ENCODE results near the gene SYNDIG1. TPM values are rescaled to one million over a fixed set of nuclear protein-coding genes. Genes with fewer than 3 reads are reported as not detected.

The SYNDIG1 gene
- total RNA-seq, 1 donor from 2014 or later = 0.19 TPM

GRCh38 chr20:24452016-24452415 lies 17.4 kb upstream of the SYNDIG1 start:
- TF ChIP-seq CTCF (IDR thresholded peaks at IDR 0.05; ENCODE audit: unreplicated experiment) = no peak
- DNase-seq (ENCODE audit: low spot score, unreplicated experiment) = no peak
- H3K27me3 Mint-ChIP-seq = peaks cover 46% of the 10 kb centered on the region
- H3K9me3 Mint-ChIP-seq (ENCODE audit: low read depth) = no peaks in the 10 kb centered on the region
- H3K27ac Mint-ChIP-seq = no peak overlapping the region
- peaks cover 12% of the 10 kb centered on the region for H3K4me1 Mint-ChIP-seq (ENCODE audit: low read depth)
- no peak overlapping the region for H3K4me3 Mint-ChIP-seq (ENCODE audit: low read depth)
- no peaks in the 10 kb centered on the region for H3K36me3 Mint-ChIP-seq (ENCODE audit: insufficient read depth)

- Mint-ChIP-seq H3K27me3 (peaks cover 48% of the 10 kb centered on the region), H3K9me3 (ENCODE audit: low read depth) (no peaks in the 10 kb centered on the region), H3K4me3 (ENCODE audit: low read depth) (no peak overlapping the region), H3K36me3 (ENCODE audit: insufficient read depth) (no peaks in the 10 kb centered on the region), H3K27ac (no peak overlapping the region), H3K4me1 (ENCODE audit: low read depth) (peaks cover 11% of the 10 kb centered on the region)
- no peak for TF ChIP-seq CTCF (IDR thresholded peaks at IDR 0.05; ENCODE audit: unreplicated experiment)
- no peak for DNase-seq (ENCODE audit: low spot score, unreplicated experiment)
Observed at GRCh38 chr20:24452498-24453127, 16.8 kb upstream of the SYNDIG1 start.

GRCh38 chr20:24453869-24454268 lies 15.6 kb upstream of the SYNDIG1 start:
- H3K4me1 Mint-ChIP-seq (ENCODE audit: low read depth) = peaks cover 5% of the 10 kb centered on the region
- H3K4me3 Mint-ChIP-seq (ENCODE audit: low read depth) = no peak overlapping the region
- H3K27me3 Mint-ChIP-seq = peaks cover 53% of the 10 kb centered on the region

GRCh38 chr20:24455081-24455480 lies 14.3 kb upstream of the SYNDIG1 start:
- Mint-ChIP-seq H3K27me3 (peaks cover 56% of the 10 kb centered on the region), H3K27ac (no peak overlapping the region), H3K36me3 (ENCODE audit: insufficient read depth) (no peaks in the 10 kb centered on the region), H3K4me3 (ENCODE audit: low read depth) (no peak overlapping the region), H3K9me3 (ENCODE audit: low read depth) (no peaks in the 10 kb centered on the region), H3K4me1 (ENCODE audit: low read depth) (peaks cover 4% of the 10 kb centered on the region)
- TF ChIP-seq CTCF (IDR thresholded peaks at IDR 0.05; ENCODE audit: unreplicated experiment) = no peak
- no peak for DNase-seq (ENCODE audit: low spot score, unreplicated experiment)

More at GRCh38 chr20:24453869-24454268, 15.6 kb upstream of the SYNDIG1 start:
- no peaks in the 10 kb centered on the region for H3K9me3 Mint-ChIP-seq (ENCODE audit: low read depth)
- no peak for TF ChIP-seq CTCF (IDR thresholded peaks at IDR 0.05; ENCODE audit: unreplicated experiment)
- H3K27ac Mint-ChIP-seq = no peak overlapping the region
- H3K36me3 Mint-ChIP-seq (ENCODE audit: insufficient read depth) = no peaks in the 10 kb centered on the region
- no peak for DNase-seq (ENCODE audit: low spot score, unreplicated experiment)

GRCh38 chr20:24456398-24456781 lies 13.0 kb upstream of the SYNDIG1 start:
- no peak for TF ChIP-seq CTCF (IDR thresholded peaks at IDR 0.05; ENCODE audit: unreplicated experiment)
- DNase-seq (ENCODE audit: low spot score, unreplicated experiment) = no peak
- Mint-ChIP-seq H3K4me1 (ENCODE audit: low read depth) (peaks cover 3% of the 10 kb centered on the region), H3K27ac (no peak overlapping the region), H3K36me3 (ENCODE audit: insufficient read depth) (no peaks in the 10 kb centered on the region), H3K27me3 (peaks cover 56% of the 10 kb centered on the region), H3K9me3 (ENCODE audit: low read depth) (no peaks in the 10 kb centered on the region), H3K4me3 (ENCODE audit: low read depth) (no peak overlapping the region)

Data from progenitor cell of endocrine pancreas (in vitro differentiated cells).